ENCODE measurements around the gene FILIP1.

GRCh38 chr6:75300531-75300855, 193.1 kb downstream of the FILIP1 start:
- TF ChIP-seq CTCF (conservative IDR thresholded peaks at IDR 0.05; ENCODE audit: low read length) (no peak), EZH2phosphoT487 (IDR thresholded peaks at IDR 0.05; ENCODE audit: borderline replicate concordance, low read depth, low read length) (no peak)

All from OCI-LY7 (cell line).